Gastrocnemius medialis (tissue), 4 donors: ENCODE measurements around the gene ABHD17B.

Source experiments
- POLR2A ChIP-seq, 2 donors: fragments of 450-650 bp; IDR thresholded peaks; one replicate each; pipeline ENCODE4 v1.6.1; 2017; ENCODE audit warnings: antibody characterized with exemption in 2 of 2, mild to moderate bottlenecking in 2 of 2, moderate library complexity in 2 of 2
- TF ChIP-seq, protein P1 (sequence below), 5 experiments: fragments of 450-650 bp in 3 of 5; fragments of 200-600 bp in 2 of 5; sonication (generic) in 2 of 5; IDR thresholded peaks in 4 of 5; conservative IDR thresholded peaks in 1 of 5; 1 replicate in 4 of 5; 2 replicates in 1 of 5; pipeline ENCODE4 v1.5.1; 2016 to 2019; ENCODE audit warnings: antibody characterized with exemption in 5 of 5, mild to moderate bottlenecking in 3 of 5, moderate library complexity in 3 of 5

DNA sequence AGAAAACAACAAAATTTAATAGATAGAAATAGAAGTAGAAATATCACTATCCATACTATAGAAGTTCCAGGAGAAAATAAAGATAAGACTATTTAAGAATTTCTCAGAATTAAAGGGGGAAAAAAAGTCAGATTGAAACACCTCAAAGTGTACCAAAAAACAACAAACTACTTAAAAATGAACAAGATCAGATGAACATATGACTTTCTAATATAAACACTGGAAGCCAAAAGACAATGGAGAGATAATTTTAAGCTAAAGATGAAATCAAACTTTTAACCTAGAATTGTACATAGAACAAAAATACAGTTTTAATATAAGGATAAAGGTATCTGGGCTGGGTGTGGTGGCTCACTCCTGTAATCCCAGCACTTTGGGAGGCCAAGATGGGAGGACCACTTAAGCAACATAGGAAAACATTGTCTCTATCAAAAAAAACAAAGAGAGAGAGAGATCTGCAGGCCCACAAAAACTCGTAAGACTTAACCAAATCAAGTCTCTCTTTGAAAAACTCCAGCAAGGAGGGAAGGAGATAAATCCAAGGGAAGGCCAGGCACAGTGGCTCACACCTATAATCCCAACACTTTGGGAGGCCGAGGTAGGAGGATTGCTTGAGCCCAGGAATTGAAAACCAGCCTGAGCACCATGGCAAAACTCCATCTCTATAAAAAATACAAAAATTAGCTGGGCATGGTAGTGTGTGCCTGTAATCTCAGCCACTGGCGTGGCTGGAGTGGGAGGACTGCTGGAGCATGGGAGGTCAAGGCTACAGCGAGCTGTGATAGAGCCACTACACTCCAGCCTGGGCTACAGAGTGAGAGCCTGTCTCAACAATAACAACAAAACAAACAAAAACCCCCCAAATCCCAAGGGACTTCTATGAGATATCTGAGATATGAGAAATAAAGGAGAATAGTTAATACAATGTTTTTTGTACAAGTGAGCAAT lies 32.4 kb downstream of the ABHD17B start:
- no peak for TF ChIP-seq POLR2A (IDR thresholded peaks at IDR 0.05)
- TF ChIP-seq, protein P1, sequence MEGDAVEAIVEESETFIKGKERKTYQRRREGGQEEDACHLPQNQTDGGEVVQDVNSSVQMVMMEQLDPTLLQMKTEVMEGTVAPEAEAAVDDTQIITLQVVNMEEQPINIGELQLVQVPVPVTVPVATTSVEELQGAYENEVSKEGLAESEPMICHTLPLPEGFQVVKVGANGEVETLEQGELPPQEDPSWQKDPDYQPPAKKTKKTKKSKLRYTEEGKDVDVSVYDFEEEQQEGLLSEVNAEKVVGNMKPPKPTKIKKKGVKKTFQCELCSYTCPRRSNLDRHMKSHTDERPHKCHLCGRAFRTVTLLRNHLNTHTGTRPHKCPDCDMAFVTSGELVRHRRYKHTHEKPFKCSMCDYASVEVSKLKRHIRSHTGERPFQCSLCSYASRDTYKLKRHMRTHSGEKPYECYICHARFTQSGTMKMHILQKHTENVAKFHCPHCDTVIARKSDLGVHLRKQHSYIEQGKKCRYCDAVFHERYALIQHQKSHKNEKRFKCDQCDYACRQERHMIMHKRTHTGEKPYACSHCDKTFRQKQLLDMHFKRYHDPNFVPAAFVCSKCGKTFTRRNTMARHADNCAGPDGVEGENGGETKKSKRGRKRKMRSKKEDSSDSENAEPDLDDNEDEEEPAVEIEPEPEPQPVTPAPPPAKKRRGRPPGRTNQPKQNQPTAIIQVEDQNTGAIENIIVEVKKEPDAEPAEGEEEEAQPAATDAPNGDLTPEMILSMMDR (IDR thresholded peaks at IDR 0.05 in 4 of 5, conservative IDR thresholded peaks at IDR 0.05 in 1 of 5) = no peak
